GM12878 (cell line): Measurements from ENCODE around the gene LENG1. TPM values are rescaled to one million over a fixed set of nuclear protein-coding genes. Genes with fewer than 3 reads are reported as not detected.

Experiments
- BACH1 ChIP-seq: fragments of 450-650 bp; IDR thresholded peaks from 2 replicates; pipeline ENCODE4 v1.6.1; 2017; ENCODE audit warnings: mild to moderate bottlenecking, borderline replicate concordance
- BCL11A ChIP-seq: IDR thresholded peaks from 2 replicates; pipeline ENCODE4 v1.6.1; 2011; ENCODE audit warnings: low read depth, low read length
- BHLHE40 ChIP-seq, 2 experiments: fragments of 450-650 bp in 1 of 2; IDR thresholded peaks; 2 replicates each; pipeline ENCODE4 v1.6.1; 2011 to 2017; ENCODE audit warnings: low read depth in 2 of 2, borderline replicate concordance in 1 of 2, improper control_type of control experiment in 1 of 2, low read length in 1 of 2, mild to moderate bottlenecking in 1 of 2
- CHD1 ChIP-seq: IDR thresholded peaks from 2 replicates; pipeline ENCODE4 v1.6.1; 2012; ENCODE audit warnings: low read depth, low read length, improper control_type of control experiment
- EGR1 ChIP-seq, 2 experiments: IDR thresholded peaks; 1 replicate in 1 of 2; 2 replicates in 1 of 2; pipeline ENCODE4 v1.6.1; 2011 to 2012; ENCODE audit warnings: low read depth in 2 of 2, low read length in 2 of 2, borderline replicate concordance in 1 of 2, mild to moderate bottlenecking in 1 of 2, moderate library complexity in 1 of 2
- EZH2 ChIP-seq: IDR thresholded peaks from 2 replicates; pipeline ENCODE4 v1.6.1; 2012; ENCODE audit warnings: low read depth, mild to moderate bottlenecking, control low read depth, inconsistent platforms, low read length, borderline replicate concordance; ENCODE audit not compliant: control insufficient read depth
- GATAD2B ChIP-seq: fragments of 450-650 bp; conservative IDR thresholded peaks from 2 replicates; pipeline ENCODE4 v1.6.1; 2017; ENCODE audit warnings: low read depth, mild to moderate bottlenecking, moderate library complexity
- HCFC1 ChIP-seq: fragments of 150-350 bp; IDR thresholded peaks from 2 replicates; pipeline ENCODE4 v1.6.1; 2014; ENCODE audit warnings: low read length
- IKZF1 ChIP-seq: fragments of 450-650 bp; conservative IDR thresholded peaks from 2 replicates; pipeline ENCODE4 v1.6.1; 2017; ENCODE audit warnings: antibody characterized with exemption, mild to moderate bottlenecking
- IKZF2 ChIP-seq, 2 experiments: fragments of 450-650 bp; IDR thresholded peaks; 2 replicates each; pipeline ENCODE4 v1.6.1; 2017; ENCODE audit warnings: mild to moderate bottlenecking in 2 of 2, moderate library complexity in 2 of 2
- KAT2A ChIP-seq: conservative IDR thresholded peaks from 2 replicates; pipeline ENCODE4 v1.6.1; 2011; ENCODE audit warnings: low read depth, low read length; ENCODE audit not compliant: control insufficient read depth
- KDM1A ChIP-seq: fragments of 200-600 bp; sonication (generic); IDR thresholded peaks from 2 replicates; pipeline ENCODE4 v1.6.1; 2016; ENCODE audit warnings: borderline replicate concordance
- LARP7 ChIP-seq: fragments of 450-650 bp; IDR thresholded peaks from 2 replicates; pipeline ENCODE4 v1.6.1; 2017; ENCODE audit warnings: mild to moderate bottlenecking
- NBN ChIP-seq: fragments of 450-650 bp; IDR thresholded peaks from 2 replicates; pipeline ENCODE4 v1.6.1; 2016
- POLR2A ChIP-seq: IDR thresholded peaks from 2 replicates; pipeline ENCODE4 v1.6.1; 2011; ENCODE audit warnings: low read depth, mild to moderate bottlenecking, low read length
- POLR2AphosphoS2 ChIP-seq: IDR thresholded peaks from 2 replicates; pipeline ENCODE4 v1.6.1; 2011; ENCODE audit warnings: low read depth, mild to moderate bottlenecking, low read length, improper control_type of control experiment, moderate library complexity
- POLR2AphosphoS5 ChIP-seq: IDR thresholded peaks from 2 replicates; pipeline ENCODE4 v1.6.1; 2011; ENCODE audit warnings: mild to moderate bottlenecking, low read length, inconsistent platforms
- SMAD5 ChIP-seq: IDR thresholded peaks from 2 replicates; pipeline ENCODE4 v1.6.1; 2016; ENCODE audit warnings: antibody characterized with exemption, low read depth
- SMARCA5 ChIP-seq: fragments of 450-650 bp; IDR thresholded peaks from 2 replicates; pipeline ENCODE4 v1.6.1; 2017; ENCODE audit warnings: mild to moderate bottlenecking
- SREBF1 ChIP-seq: IDR thresholded peaks from 2 replicates; pipeline ENCODE4 v1.6.1; 2012; ENCODE audit warnings: mild to moderate bottlenecking, low read length
- STAT1 ChIP-seq: fragments of 450-650 bp; conservative IDR thresholded peaks from 2 replicates; pipeline ENCODE4 v1.6.1; 2014; ENCODE audit warnings: antibody characterized with exemption, mild to moderate bottlenecking
- TCF12 ChIP-seq: IDR thresholded peaks from 2 replicates; pipeline ENCODE4 v1.6.1; 2011; ENCODE audit warnings: low read depth, mild to moderate bottlenecking, low read length
- TCF7 ChIP-seq: IDR thresholded peaks from 2 replicates; pipeline ENCODE4 v1.6.1; 2014; ENCODE audit warnings: antibody characterized with exemption, borderline replicate concordance
- ZNF384 ChIP-seq: IDR thresholded peaks from 2 replicates; pipeline ENCODE4 v1.6.1; 2012; ENCODE audit warnings: low read depth, mild to moderate bottlenecking, low read length, improper control_type of control experiment, borderline replicate concordance
- polyA plus RNA-seq, 11 experiments: library from polyadenylated mRNA; depleted of rRNA in 4 of 11; unstranded in 6 of 11; stranded (reverse) in 5 of 11; fragments of >200 nt; fragmentation: Nextera tagmentation in 4 of 11; fragmentation: Illumina TruSeq in 1 of 11; extraction: Ambion mirVana in 4 of 11; extraction: Trizol in 1 of 11; gene quantifications; 1 replicate in 1 of 11; 2 replicates in 10 of 11; pipeline versions ENCODE4 v1.2.1 to v1.2.3, GENCODE V29; 2011 to 2016; ENCODE audit warnings: inconsistent platforms in 2 of 11, missing spikeins in 2 of 11, low read depth in 1 of 11
- total RNA-seq, 4 experiments: library from RNA; depleted of rRNA in 3 of 4; stranded (reverse); fragments of >200 nt in 3 of 4; fragmentation: Illumina TruSeq in 1 of 4; extraction: Trizol in 1 of 4; gene quantifications; 2 replicates each; pipeline versions ENCODE4 v1.2.1 to v1.2.3, GENCODE V29; 2013 to 2021
- TF ChIP-seq, protein P1 (sequence below): IDR thresholded peaks from 2 replicates; pipeline ENCODE4 v1.6.1; 2012; ENCODE audit warnings: low read depth, low read length, improper control_type of control experiment
- TF ChIP-seq, protein P2 (sequence below): fragments of 450-650 bp; IDR thresholded peaks from 2 replicates; pipeline ENCODE4 v1.6.1; 2017; ENCODE audit warnings: borderline replicate concordance
- TF ChIP-seq, protein P3 (sequence below): fragments of 450-650 bp; IDR thresholded peaks from 2 replicates; pipeline ENCODE4 v1.6.1; 2018; ENCODE audit warnings: borderline replicate concordance, mild to moderate bottlenecking; ENCODE audit not compliant: partially characterized antibody

LENG1 gene
- total and polyA plus RNA-seq, 10 of the 15 experiments (the other 5 are each of a cell fraction or from before 2014, with no cell fraction given) = 0.21 to 10.8 (median 5.8) TPM

DNA sequence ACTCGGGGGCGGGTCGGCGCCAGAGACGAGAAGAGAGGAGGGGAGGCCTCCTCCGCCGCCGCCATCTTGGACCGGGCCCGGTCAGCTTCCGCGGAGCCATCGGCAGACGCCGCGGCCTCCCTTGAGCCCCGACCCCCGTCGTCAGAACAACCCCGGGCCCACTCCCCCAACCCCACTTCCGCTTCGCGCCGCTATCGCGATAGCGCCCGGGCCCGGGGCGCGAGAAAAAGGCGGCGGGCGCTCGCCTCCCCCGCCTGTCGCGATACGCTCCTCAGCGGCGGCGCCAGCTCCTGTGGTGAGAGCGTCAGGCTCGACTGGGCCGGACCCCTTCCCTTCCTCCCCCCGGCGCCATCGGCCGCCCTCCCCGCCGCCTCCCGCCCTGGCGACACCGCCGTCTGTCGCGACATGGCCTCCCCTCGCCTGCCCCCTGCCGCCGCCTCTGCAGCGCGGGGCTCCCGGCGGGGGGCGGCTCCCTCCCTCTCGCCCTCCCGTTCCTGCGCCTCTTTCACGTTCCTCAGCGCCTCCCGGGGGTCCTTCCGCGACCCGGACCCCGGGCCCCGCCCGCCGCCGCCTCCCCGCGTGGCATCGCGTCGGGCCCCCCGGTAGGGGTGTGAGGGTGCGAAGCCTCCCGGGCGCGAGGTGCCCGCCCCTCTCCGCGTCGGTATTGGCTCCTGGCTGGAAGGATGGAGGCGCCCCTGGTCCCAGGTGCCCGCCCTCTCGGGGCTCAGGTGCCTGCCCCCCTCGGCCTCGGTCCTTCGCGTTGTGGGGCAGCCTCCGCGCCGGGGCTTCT, 21.6 kb downstream of the LENG1 start, which contains the start of gene CNOT3 (continued):
- TF ChIP-seq, protein P1, sequence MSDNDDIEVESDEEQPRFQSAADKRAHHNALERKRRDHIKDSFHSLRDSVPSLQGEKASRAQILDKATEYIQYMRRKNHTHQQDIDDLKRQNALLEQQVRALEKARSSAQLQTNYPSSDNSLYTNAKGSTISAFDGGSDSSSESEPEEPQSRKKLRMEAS = no peak
- TF ChIP-seq LARP7 = 0 out of 2 replicates have a peak, but pooled peaks have one; percentile 56
- no peak for TF ChIP-seq SREBF1
- TF ChIP-seq POLR2AphosphoS2 = peak; percentile 71; the same call in 1 of the 2 replicates
- TF ChIP-seq IKZF2 (IDR thresholded peaks at IDR 0.05) = no peak
- TF ChIP-seq ZNF384 = no peak
- TF ChIP-seq HCFC1 = 0 out of 2 replicates have a peak, but pooled peaks have one; percentile 31
- TF ChIP-seq SMAD5 = no peak; the same call in 1 of the 2 replicates
- TF ChIP-seq POLR2A = peak; percentile 91
- 0 out of 2 replicates have a peak, but pooled peaks have one; percentile 46 for TF ChIP-seq SMARCA5
- TF ChIP-seq EGR1 (IDR thresholded peaks at IDR 0.05; ENCODE audit: borderline replicate concordance in 1 of 2, low read depth in 2 of 2, low read length in 2 of 2) = peak in 1 of 2 experiments; percentile 36; a peak in 1 of 3 replicates
- peak; percentile 100 for TF ChIP-seq BACH1
- peak; percentile 88 for TF ChIP-seq GATAD2B
- TF ChIP-seq, protein P2, sequence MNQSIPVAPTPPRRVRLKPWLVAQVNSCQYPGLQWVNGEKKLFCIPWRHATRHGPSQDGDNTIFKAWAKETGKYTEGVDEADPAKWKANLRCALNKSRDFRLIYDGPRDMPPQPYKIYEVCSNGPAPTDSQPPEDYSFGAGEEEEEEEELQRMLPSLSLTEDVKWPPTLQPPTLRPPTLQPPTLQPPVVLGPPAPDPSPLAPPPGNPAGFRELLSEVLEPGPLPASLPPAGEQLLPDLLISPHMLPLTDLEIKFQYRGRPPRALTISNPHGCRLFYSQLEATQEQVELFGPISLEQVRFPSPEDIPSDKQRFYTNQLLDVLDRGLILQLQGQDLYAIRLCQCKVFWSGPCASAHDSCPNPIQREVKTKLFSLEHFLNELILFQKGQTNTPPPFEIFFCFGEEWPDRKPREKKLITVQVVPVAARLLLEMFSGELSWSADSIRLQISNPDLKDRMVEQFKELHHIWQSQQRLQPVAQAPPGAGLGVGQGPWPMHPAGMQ = no peak
- TF ChIP-seq TCF7 = no peak
- no peak for TF ChIP-seq KDM1A
- TF ChIP-seq BCL11A = no peak
- TF ChIP-seq CHD1 = peak; percentile 83
- peak; percentile 85 for TF ChIP-seq POLR2AphosphoS5
- TF ChIP-seq, protein P3, sequence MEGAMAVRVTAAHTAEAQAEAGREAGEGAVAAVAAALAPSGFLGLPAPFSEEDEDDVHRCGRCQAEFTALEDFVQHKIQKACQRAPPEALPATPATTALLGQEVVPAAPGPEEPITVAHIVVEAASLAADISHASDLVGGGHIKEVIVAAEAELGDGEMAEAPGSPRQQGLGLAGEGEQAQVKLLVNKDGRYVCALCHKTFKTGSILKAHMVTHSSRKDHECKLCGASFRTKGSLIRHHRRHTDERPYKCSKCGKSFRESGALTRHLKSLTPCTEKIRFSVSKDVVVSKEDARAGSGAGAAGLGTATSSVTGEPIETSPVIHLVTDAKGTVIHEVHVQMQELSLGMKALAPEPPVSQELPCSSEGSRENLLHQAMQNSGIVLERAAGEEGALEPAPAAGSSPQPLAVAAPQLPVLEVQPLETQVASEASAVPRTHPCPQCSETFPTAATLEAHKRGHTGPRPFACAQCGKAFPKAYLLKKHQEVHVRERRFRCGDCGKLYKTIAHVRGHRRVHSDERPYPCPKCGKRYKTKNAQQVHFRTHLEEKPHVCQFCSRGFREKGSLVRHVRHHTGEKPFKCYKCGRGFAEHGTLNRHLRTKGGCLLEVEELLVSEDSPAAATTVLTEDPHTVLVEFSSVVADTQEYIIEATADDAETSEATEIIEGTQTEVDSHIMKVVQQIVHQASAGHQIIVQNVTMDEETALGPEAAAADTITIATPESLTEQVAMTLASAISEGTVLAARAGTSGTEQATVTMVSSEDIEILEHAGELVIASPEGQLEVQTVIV = no peak
- no peak for TF ChIP-seq STAT1
- TF ChIP-seq KAT2A = no peak
- TF ChIP-seq EZH2 = no peak
- TF ChIP-seq NBN = peak; percentile 28; the same call in 1 of the 2 replicates
- TF ChIP-seq IKZF1 = peak; percentile 16; the same call in 1 of the 2 replicates
- TF ChIP-seq BHLHE40 (IDR thresholded peaks at IDR 0.05; ENCODE audit: borderline replicate concordance in 1 of 2, low read depth in 2 of 2, low read length in 1 of 2) = 0 out of 4 replicates have a peak, but pooled peaks of 1 of the 2 experiments have one; percentile 14
- no peak for TF ChIP-seq TCF12
